Tibial artery (tissue), 4 donors: Measurements from ENCODE around the gene CNRIP1.
"Not testable (repeated sequence)": the region's sequence is repeated elsewhere in the genome, so short reads cannot be mapped to it uniquely, and the experiment has no call there.

Experiments
- DNase-seq, 2 donors: peaks; one replicate each; pipeline ENCODE4 v3.0.0-alpha.2; 2019
- H3K27ac ChIP-seq, 2 donors: fragments of 200-600 bp; sonication (generic) in 1 of 2; 1 replicate in 1 of 2; 2 replicates in 1 of 2; pipeline ENCODE4 v1.5.1; 2018 to 2019; ENCODE audit warnings: mild to moderate bottlenecking in 1 of 2
- H3K27me3 ChIP-seq, 2 donors: fragments of 200-600 bp; sonication (generic) in 1 of 2; one replicate each; pipeline versions ENCODE4 v1.5.1 to v1.6.0; 2016 to 2019
- H3K36me3 ChIP-seq, 3 donors: fragments of 200-600 bp; sonication (generic) in 2 of 3; one replicate each; pipeline ENCODE4 v1.5.1; 2016 to 2019; ENCODE audit warnings: mild to moderate bottlenecking in 2 of 3
- H3K4me1 ChIP-seq, 4 donors: fragments of 200-600 bp; sonication (generic) in 2 of 4; 1 replicate in 3 of 4; 2 replicates in 1 of 4; pipeline ENCODE4 v1.5.1; 2016 to 2019
- H3K4me3 ChIP-seq, 2 donors: fragments of 200-600 bp; sonication (generic) in 1 of 2; 1 replicate in 1 of 2; 2 replicates in 1 of 2; pipeline ENCODE4 v1.5.1; 2018 to 2019; ENCODE audit warnings: mild to moderate bottlenecking in 2 of 2
- H3K9me3 ChIP-seq, 3 donors: fragments of 200-600 bp; sonication (generic) in 1 of 3; one replicate each; pipeline ENCODE4 v1.5.1; 2016 to 2019
- intact Hi-C: fragments of 100-400 bp; cut with DNase I; formaldehyde crosslinking; loops from one replicate; pipeline ENCODE4 v1.15.0; 2023; ENCODE audit warnings: low total_unique reads
- TF ChIP-seq, protein P1 (sequence below), 2 experiments: fragments of 200-600 bp in 1 of 2; fragments of 450-650 bp in 1 of 2; IDR thresholded peaks; one replicate each; pipeline ENCODE4 v1.5.1; 2017 to 2019; ENCODE audit warnings: antibody characterized with exemption in 2 of 2, mild to moderate bottlenecking in 1 of 2, moderate library complexity in 1 of 2

CNRIP1 gene

DNA sequence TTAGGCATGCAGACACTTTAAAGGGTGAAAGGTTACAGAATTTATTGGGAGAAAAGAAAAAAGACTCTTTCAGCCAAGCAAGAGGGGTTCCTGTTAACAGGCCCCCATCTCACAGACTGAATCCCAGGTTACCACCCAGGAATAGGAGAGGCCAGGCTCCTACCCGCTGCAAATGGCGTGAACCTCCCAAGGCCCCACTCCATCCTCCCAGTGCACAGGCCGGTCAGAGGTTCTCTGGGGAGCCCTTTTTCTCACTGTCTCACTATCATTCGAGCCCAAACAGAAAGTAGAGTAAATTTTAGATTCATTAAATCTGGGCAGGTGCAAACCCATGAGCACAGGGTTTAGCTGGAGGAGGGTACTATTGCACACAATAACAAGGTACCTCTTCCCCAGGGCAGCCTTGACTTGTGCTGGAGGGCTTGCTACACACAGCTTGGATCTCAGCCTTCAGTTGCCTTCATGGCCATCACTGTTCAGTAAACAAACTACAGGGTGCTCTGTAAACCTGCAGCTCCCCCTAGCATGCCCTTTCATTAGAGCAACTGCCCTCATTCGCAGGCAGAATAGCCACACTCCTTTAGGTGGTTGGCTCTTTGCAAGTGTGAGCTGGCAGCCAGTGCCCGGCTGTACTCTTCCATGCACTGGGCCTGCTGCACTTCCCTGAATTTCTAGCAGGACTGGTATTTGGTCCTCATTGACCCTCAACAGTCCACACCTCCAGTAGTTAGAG is 38.0 kb upstream of the CNRIP1 start:
- TF ChIP-seq, protein P1, sequence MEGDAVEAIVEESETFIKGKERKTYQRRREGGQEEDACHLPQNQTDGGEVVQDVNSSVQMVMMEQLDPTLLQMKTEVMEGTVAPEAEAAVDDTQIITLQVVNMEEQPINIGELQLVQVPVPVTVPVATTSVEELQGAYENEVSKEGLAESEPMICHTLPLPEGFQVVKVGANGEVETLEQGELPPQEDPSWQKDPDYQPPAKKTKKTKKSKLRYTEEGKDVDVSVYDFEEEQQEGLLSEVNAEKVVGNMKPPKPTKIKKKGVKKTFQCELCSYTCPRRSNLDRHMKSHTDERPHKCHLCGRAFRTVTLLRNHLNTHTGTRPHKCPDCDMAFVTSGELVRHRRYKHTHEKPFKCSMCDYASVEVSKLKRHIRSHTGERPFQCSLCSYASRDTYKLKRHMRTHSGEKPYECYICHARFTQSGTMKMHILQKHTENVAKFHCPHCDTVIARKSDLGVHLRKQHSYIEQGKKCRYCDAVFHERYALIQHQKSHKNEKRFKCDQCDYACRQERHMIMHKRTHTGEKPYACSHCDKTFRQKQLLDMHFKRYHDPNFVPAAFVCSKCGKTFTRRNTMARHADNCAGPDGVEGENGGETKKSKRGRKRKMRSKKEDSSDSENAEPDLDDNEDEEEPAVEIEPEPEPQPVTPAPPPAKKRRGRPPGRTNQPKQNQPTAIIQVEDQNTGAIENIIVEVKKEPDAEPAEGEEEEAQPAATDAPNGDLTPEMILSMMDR (IDR thresholded peaks at IDR 0.05) = peak in 1 of 2 experiments; percentile 5
- Histone ChIP-seq H3K36me3 (no peaks in the 10 kb centered on the region), H3K9me3 (no peaks in the 10 kb centered on the region), H3K4me3 (no peak overlapping the region), H3K27me3 (no peaks in the 10 kb centered on the region), H3K4me1 (no peaks in the 10 kb centered on the region), H3K27ac (no peak overlapping the region)
- peak in 1 of 2 donors; percentile 37 for DNase-seq
- intact Hi-C loops = no loop called here

DNA sequence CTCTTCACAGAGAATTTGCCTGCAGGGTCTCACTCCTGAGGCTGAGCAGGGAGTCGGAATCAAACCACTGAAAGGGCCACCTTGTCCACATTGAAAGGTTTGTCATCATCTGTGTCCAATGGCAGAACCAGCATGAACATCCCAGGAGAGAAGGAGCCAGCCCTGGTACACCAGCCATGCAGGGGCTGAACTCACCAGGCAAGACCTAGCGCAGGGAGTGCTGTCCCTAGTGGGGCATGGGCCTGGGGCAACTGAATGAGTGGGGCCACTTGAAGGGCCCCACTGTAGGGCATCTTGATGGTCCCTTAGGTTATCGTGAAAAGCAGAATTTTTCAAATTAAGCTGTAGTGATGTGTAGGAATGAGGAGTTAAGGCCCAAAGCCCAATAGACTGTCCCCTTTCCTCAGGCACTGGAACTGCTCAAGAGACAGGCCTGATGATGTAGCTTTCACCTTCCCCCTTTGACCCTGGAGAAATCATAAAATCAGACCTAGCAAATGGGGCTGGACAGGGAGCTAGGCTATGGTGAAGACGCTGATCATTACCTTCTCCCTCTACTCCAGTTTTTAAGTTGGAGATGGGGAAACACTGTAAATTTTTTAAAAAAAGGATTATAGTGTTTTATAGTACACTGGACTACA is 37.0 kb upstream of the CNRIP1 start:
- Histone ChIP-seq H3K4me1 (no peaks in the 10 kb centered on the region), H3K9me3 (no peaks in the 10 kb centered on the region), H3K4me3 (no peak overlapping the region), H3K27ac (no peak overlapping the region), H3K36me3 (no peaks in the 10 kb centered on the region), H3K27me3 (no peaks in the 10 kb centered on the region)
- TF ChIP-seq, protein P1 (IDR thresholded peaks at IDR 0.05) = no peak
- no peak for DNase-seq
- intact Hi-C loops = no loop called here

DNA sequence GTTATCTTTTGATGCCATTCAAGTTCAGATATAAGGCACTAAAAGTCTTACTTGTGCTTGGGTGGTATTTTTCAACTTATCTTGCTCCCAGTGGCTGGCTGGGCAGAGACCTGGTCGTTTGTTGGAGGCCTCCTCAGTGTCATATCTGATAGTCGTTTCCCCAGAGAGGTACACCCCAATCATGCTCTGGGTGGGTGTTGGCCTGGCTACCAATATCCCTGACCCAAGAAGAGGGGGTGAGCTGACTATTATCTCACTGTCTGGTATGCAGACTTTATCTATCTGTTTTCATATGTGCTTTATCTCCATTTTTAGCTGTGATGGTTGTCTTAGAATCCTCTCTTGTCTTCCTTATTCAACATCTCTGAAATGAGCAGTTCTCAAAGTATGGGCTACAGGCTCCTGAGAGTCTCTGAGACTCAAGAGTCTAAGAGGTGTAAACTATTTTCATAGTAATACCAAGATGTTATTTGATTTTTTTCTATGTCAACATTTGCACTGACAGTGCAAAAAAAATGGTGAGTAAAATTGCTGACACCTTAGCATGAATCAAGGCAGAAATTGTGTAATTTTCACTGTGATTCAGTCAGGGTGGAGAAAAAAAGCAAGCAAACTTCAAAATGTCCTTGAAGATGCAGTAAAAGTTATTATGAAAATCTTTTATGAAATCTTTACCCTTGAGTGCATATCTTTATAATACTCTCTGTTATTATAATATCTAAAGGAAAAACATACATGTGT is 33.1 kb upstream of the CNRIP1 start:
- TF ChIP-seq, protein P1 (IDR thresholded peaks at IDR 0.05) = no peak
- H3K36me3 ChIP-seq = no peaks in the 10 kb centered on the region
- H3K27ac ChIP-seq = no peak overlapping the region
- no peak overlapping the region for H3K4me3 ChIP-seq
- H3K9me3 ChIP-seq = no peaks in the 10 kb centered on the region
- H3K27me3 ChIP-seq = no peaks in the 10 kb centered on the region
- intact Hi-C loops = no loop called here
- H3K4me1 ChIP-seq = no peaks in the 10 kb centered on the region
- DNase-seq = no peak

DNA sequence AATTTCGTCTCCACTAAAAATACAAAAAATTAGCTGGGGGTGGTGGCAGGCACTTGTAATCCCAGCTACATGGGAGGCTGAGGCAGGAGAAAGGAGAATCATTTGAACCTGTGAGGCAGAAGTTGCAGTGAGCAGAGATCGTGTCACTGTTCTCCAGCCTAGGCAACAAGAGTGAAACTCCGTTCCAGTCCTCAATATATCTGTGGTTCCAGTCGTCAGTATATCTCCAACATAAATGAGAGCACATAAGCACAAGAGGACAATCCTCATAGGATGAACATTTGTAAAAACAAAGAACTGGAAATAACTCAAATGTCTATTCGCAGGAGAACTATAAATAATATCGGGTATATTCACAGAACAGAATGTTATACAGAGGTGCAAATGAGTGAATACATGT is 32.2 kb upstream of the CNRIP1 start:
- Histone ChIP-seq H3K27me3 (no peaks in the 10 kb centered on the region), H3K9me3 (no peaks in the 10 kb centered on the region), H3K4me3 (no peak overlapping the region), H3K36me3 (no peaks in the 10 kb centered on the region), H3K27ac (no peak overlapping the region), H3K4me1 (no peaks in the 10 kb centered on the region)
- TF ChIP-seq, protein P1 (IDR thresholded peaks at IDR 0.05) = no peak
- intact Hi-C loops = no loop called here
- DNase-seq = no peak

DNA sequence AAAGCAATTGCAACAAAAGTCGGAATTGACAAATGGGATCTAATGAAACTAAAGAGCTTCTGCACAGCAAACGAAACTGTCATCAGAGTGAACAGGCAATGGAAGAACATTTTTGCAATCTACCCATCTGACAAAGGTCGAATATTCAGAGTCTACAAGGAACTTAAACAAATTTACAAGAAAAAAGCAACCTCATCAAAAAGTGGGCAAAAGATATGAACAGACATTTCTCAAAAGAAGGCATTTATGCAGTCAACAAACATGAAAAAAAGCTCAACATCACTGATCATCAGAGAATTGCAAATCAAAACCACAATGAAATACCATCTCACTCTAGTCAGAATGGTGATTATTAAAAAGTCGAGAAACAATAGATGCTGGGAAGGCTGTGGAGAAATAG is 29.3 kb upstream of the CNRIP1 start:
- H3K27ac ChIP-seq, H3K4me3 ChIP-seq, H3K36me3 ChIP-seq, H3K4me1 ChIP-seq, intact Hi-C loops, H3K27me3 ChIP-seq, H3K9me3 ChIP-seq, DNase-seq: not testable (repeated sequence)
